Neural cell (in vitro differentiated cells): ENCODE measurements around the gene FOXK2. TPM values are rescaled to one million over a fixed set of nuclear protein-coding genes. Genes with fewer than 3 reads are reported as not detected.

Source experiments
- H2AFZ ChIP-seq: fragments of 200-600, 300-800 bp; sonication (generic), shearing (Covaris generic); 2 replicates; pipeline ENCODE4 v1.6.0; 2014; ENCODE audit warnings: low read depth, mild to moderate bottlenecking, antibody characterized with exemption, low read length, moderate library complexity
- H3F3A ChIP-seq: fragments of 200-600 bp; shearing (Covaris generic); 2 replicates; pipeline ENCODE4 v1.6.1; 2016; ENCODE audit warnings: mild to moderate bottlenecking, moderate library complexity, mixed read lengths, antibody characterized with exemption, low read length; ENCODE audit not compliant: insufficient read depth, poor library complexity, severe bottlenecking
- H3K27ac ChIP-seq: fragments of 200-600, 300-800 bp; sonication (generic), shearing (Covaris generic); 2 replicates; pipeline ENCODE4 v1.5.1; 2014; ENCODE audit warnings: mild to moderate bottlenecking, low read length, moderate library complexity
- H3K27me3 ChIP-seq: fragments of 300-800, 200-600 bp; sonication (generic), shearing (Covaris generic); 2 replicates; pipeline ENCODE4 v1.6.0; 2014; ENCODE audit warnings: mild to moderate bottlenecking, low read depth, low read length, moderate library complexity; ENCODE audit not compliant: insufficient read depth
- H3K36me3 ChIP-seq: fragments of 300-800, 200-600 bp; sonication (generic), shearing (Covaris generic); 2 replicates; pipeline ENCODE4 v1.5.1; 2014; ENCODE audit warnings: mild to moderate bottlenecking, antibody characterized with exemption, low read length, moderate library complexity; ENCODE audit not compliant: insufficient read depth
- H3K4me2 ChIP-seq: fragments of 300-800, 200-600 bp; sonication (generic), shearing (Covaris generic); 2 replicates; pipeline ENCODE4 v1.6.0; 2014; ENCODE audit warnings: mild to moderate bottlenecking, low read length
- H3K4me3 ChIP-seq: fragments of 300-800, 200-600 bp; sonication (generic), shearing (Covaris generic); 2 replicates; pipeline ENCODE4 v1.5.1; 2014; ENCODE audit warnings: mild to moderate bottlenecking, low read length, moderate library complexity
- H3K79me2 ChIP-seq: fragments of 200-600 bp; shearing (Covaris generic); replicated peaks from 2 replicates; pipeline ENCODE4 v1.6.0; 2014; ENCODE audit warnings: mild to moderate bottlenecking, low read length, moderate library complexity; ENCODE audit not compliant: insufficient read depth
- H3K9ac ChIP-seq: fragments of 300-800, 200-600 bp; sonication (generic), shearing (Covaris generic); 2 replicates; pipeline ENCODE4 v1.6.1; 2016; ENCODE audit warnings: mild to moderate bottlenecking, low read length, mixed read lengths
- H3K9me2 ChIP-seq: fragments of 200-600 bp; shearing (Covaris generic); 2 replicates; pipeline ENCODE4 v1.6.1; 2016; ENCODE audit warnings: mild to moderate bottlenecking, low read length, mixed read lengths; ENCODE audit not compliant: insufficient read depth
- H3K9me3 ChIP-seq: fragments of 200-600, 300-800 bp; sonication (generic), shearing (Covaris generic); 2 replicates; pipeline ENCODE4 v1.6.1; 2016; ENCODE audit warnings: mild to moderate bottlenecking, mixed run types, low read length, moderate library complexity, mixed read lengths
- H4K20me1 ChIP-seq: fragments of 200-600 bp; shearing (Covaris generic); 2 replicates; pipeline ENCODE4 v1.6.1; 2016; ENCODE audit warnings: mild to moderate bottlenecking, mixed run types; ENCODE audit not compliant: insufficient read depth
- CTCF ChIP-seq: fragments of 450-650 bp; IDR thresholded peaks from 2 replicates; pipeline ENCODE4 v1.5.1; 2014; ENCODE audit warnings: antibody characterized with exemption, mild to moderate bottlenecking, moderate library complexity; ENCODE audit not compliant: poor library complexity, severe bottlenecking
- EP300 ChIP-seq: fragments of 450-650 bp; conservative IDR thresholded peaks from 2 replicates; pipeline ENCODE4 v1.6.1; 2014; ENCODE audit warnings: antibody characterized with exemption, mild to moderate bottlenecking, moderate library complexity; ENCODE audit not compliant: poor library complexity, severe bottlenecking
- EZH2 ChIP-seq: fragments of 200-600, 300-800 bp; shearing (Covaris generic), sonication (generic); IDR thresholded peaks from 2 replicates; pipeline ENCODE4 v1.6.1; 2014; ENCODE audit warnings: antibody characterized with exemption, low read length, borderline replicate concordance, mild to moderate bottlenecking; ENCODE audit not compliant: insufficient read depth, poor library complexity, severe bottlenecking
- MXI1 ChIP-seq: fragments of 450-650 bp; conservative IDR thresholded peaks from 2 replicates; pipeline ENCODE4 v1.6.1; 2014; ENCODE audit warnings: antibody characterized with exemption, mild to moderate bottlenecking; ENCODE audit not compliant: poor library complexity, severe bottlenecking
- POLR2AphosphoS5 ChIP-seq: IDR thresholded peaks from 2 replicates; pipeline ENCODE4 v1.6.1; 2012
- RAD21 ChIP-seq: fragments of 450-650 bp; conservative IDR thresholded peaks from 2 replicates; pipeline ENCODE4 v1.6.1; 2014; ENCODE audit warnings: antibody characterized with exemption, mild to moderate bottlenecking, moderate library complexity
- REST ChIP-seq: IDR thresholded peaks from 2 replicates; pipeline ENCODE4 v1.6.1; 2012; ENCODE audit warnings: borderline replicate concordance
- SMC3 ChIP-seq: fragments of 450-650 bp; conservative IDR thresholded peaks from 2 replicates; pipeline ENCODE4 v1.6.1; 2014; ENCODE audit warnings: antibody characterized with exemption, mild to moderate bottlenecking, moderate library complexity; ENCODE audit not compliant: poor library complexity
- TAF1 ChIP-seq: IDR thresholded peaks from 2 replicates; pipeline ENCODE4 v1.6.1; 2012; ENCODE audit warnings: low read depth
- polyA plus RNA-seq: library from polyadenylated mRNA; depleted of rRNA; stranded (reverse); fragments of >200 nt; gene quantifications from 2 replicates; pipeline ENCODE4 v1.2.3, GENCODE V29; 2014

Gene FOXK2
- polyA plus RNA-seq, 1 donor from 2014 or later: 24.4 TPM

- Histone ChIP-seq H3K9ac (no peak overlapping the region), H4K20me1 (no peaks in the 10 kb centered on the region), H3K4me3 (no peak overlapping the region), H3F3A (no peaks in the 10 kb centered on the region), H3K9me3 (no peaks in the 10 kb centered on the region), H3K27me3 (no peaks in the 10 kb centered on the region), H3K79me2 (no peaks in the 10 kb centered on the region), H3K27ac (no peak overlapping the region), H3K9me2 (no peaks in the 10 kb centered on the region), H3K36me3 (no peaks in the 10 kb centered on the region), H2AFZ (no peak overlapping the region), H3K4me2 (no peak overlapping the region)
- no peak for TF ChIP-seq EP300
- no peak for TF ChIP-seq REST
- TF ChIP-seq SMC3: no peak
- TF ChIP-seq EZH2: no peak
- no peak for TF ChIP-seq MXI1
- TF ChIP-seq RAD21: no peak
- no peak for TF ChIP-seq POLR2AphosphoS5
- no peak for TF ChIP-seq TAF1
- no peak for TF ChIP-seq CTCF
Measured at GRCh38 chr17:82477934-82478333, 41.6 kb upstream of the FOXK2 start.

GRCh38 chr17:82479602-82480001 is 39.9 kb upstream of the FOXK2 start:
- Histone ChIP-seq H3K9me3 (no peaks in the 10 kb centered on the region), H3K4me2 (no peak overlapping the region), H3K9ac (no peak overlapping the region), H3F3A (no peaks in the 10 kb centered on the region), H2AFZ (no peak overlapping the region), H3K4me3 (no peak overlapping the region), H4K20me1 (no peaks in the 10 kb centered on the region), H3K27ac (no peak overlapping the region), H3K79me2 (no peaks in the 10 kb centered on the region), H3K36me3 (peaks cover 5% of the 10 kb centered on the region), H3K27me3 (no peaks in the 10 kb centered on the region), H3K9me2 (no peaks in the 10 kb centered on the region)
- TF ChIP-seq TAF1 (no peak), RAD21 (no peak), REST (no peak), EZH2 (no peak), CTCF (no peak), MXI1 (no peak), SMC3 (no peak), POLR2AphosphoS5 (no peak), EP300 (no peak)
